Type B pancreatic cell (in vitro differentiated cells): ENCODE measurements around the gene TAC3. TPM values are rescaled to one million over a fixed set of nuclear protein-coding genes. Genes with fewer than 3 reads are reported as not detected.
"Not testable (repeated sequence)": the region's sequence is repeated elsewhere in the genome, so short reads cannot be mapped to it uniquely, and the experiment has no call there.

Experiments used
- DNase-seq: peaks from one replicate; pipeline ENCODE4 v3.0.0; 2021; ENCODE audit warnings: mixed read lengths; ENCODE audit not compliant: unreplicated experiment; ENCODE audit errors: extremely low spot score
- H3K27ac Mint-ChIP-seq: 2 replicates; pipeline ENCODE4 v1.8.0; 2021; ENCODE audit warnings: mild to moderate bottlenecking, mixed read lengths
- H3K27me3 Mint-ChIP-seq: 2 replicates; pipeline ENCODE4 v1.8.0; 2021; ENCODE audit warnings: mixed read lengths
- H3K36me3 Mint-ChIP-seq: 2 replicates; pipeline ENCODE4 v1.8.0; 2021; ENCODE audit warnings: mixed read lengths
- H3K4me1 Mint-ChIP-seq: one replicate; pipeline ENCODE4 v1.8.0; 2021; ENCODE audit warnings: mixed read lengths; ENCODE audit not compliant: unreplicated experiment
- H3K4me3 Mint-ChIP-seq: 2 replicates; pipeline ENCODE4 v1.8.0; 2021; ENCODE audit warnings: mild to moderate bottlenecking, mixed read lengths
- H3K9me3 Mint-ChIP-seq: 2 replicates; pipeline ENCODE4 v1.8.0; 2021; ENCODE audit warnings: mixed read lengths
- long read RNA-seq: library from polyadenylated mRNA; unstranded; transcript quantifications from one replicate; pipeline ENCODE4 v2.0.0, GENCODE V29; 2020
- total RNA-seq: library from RNA; stranded (reverse); gene quantifications from 2 replicates; pipeline ENCODE4 v1.2.1, GENCODE V29; 2021; ENCODE audit warnings: low replicate concordance
- TF ChIP-seq, protein P1 (sequence below): fragments of 200-600 bp; sonication (generic); conservative IDR thresholded peaks from 2 replicates; pipeline ENCODE4 v1.5.0; 2021; ENCODE audit warnings: antibody characterized with exemption, mild to moderate bottlenecking

The TAC3 gene
- 2.9 and 3.1 TPM in 2 replicates for total RNA-seq
- long read RNA-seq, partial matches to known transcripts = 0 of 3 reads
- long read RNA-seq, other reads (novel, unspliced or antisense) = 0 of 3 reads

- Mint-ChIP-seq H3K27ac (no peak within 1 kb of the TSS), H3K4me1 (peaks cover 7% of the 10 kb centered on the region)
Observed at GRCh38 chr12:57016348-57016747, at the start of gene TAC3. Gene TAC3 (minus strand): TSS chr12:57016529. CDS start chr12:57015797, 732 bp downstream.

DNA sequence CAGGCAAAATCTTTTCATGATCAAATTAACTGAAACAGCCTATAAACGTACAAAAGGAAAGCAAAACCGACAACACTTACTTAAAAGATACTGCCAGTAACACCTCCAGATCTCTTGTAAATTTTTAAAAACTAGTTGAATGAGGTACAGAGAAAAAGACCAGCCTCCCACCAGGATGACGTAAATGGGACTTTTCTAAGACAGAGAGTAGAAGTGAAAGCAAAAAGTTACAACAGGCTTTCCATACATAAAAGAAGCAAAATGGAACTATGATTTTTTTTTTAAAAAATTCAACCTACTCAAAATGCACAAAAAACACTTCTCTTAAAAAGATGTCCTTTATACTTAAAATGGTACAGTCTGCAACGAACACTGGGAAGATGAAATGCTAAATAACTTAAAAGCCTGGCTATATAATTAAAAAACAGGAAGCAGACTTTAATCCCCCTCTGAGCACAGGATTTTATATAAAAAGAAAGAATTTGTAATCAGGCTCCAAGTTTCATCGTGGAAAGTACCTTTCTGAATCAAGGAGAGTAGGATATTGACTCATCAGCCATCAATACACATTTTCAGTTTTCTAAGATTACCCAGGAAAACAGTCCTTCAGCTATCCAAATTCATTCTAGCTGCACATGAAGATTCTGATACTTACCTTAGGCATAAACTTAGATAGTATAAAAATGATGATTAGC, 47.8 kb upstream of the TAC3 start:
- H3K9me3 Mint-ChIP-seq = no peaks in the 10 kb centered on the region
- no peak overlapping the region for H3K4me3 Mint-ChIP-seq
- no peak overlapping the region for H3K27ac Mint-ChIP-seq
- peaks cover 14% of the 10 kb centered on the region for H3K36me3 Mint-ChIP-seq
- no peaks in the 10 kb centered on the region for H3K27me3 Mint-ChIP-seq
- no peaks in the 10 kb centered on the region for H3K4me1 Mint-ChIP-seq
- DNase-seq = no peak
- TF ChIP-seq, protein P1, sequence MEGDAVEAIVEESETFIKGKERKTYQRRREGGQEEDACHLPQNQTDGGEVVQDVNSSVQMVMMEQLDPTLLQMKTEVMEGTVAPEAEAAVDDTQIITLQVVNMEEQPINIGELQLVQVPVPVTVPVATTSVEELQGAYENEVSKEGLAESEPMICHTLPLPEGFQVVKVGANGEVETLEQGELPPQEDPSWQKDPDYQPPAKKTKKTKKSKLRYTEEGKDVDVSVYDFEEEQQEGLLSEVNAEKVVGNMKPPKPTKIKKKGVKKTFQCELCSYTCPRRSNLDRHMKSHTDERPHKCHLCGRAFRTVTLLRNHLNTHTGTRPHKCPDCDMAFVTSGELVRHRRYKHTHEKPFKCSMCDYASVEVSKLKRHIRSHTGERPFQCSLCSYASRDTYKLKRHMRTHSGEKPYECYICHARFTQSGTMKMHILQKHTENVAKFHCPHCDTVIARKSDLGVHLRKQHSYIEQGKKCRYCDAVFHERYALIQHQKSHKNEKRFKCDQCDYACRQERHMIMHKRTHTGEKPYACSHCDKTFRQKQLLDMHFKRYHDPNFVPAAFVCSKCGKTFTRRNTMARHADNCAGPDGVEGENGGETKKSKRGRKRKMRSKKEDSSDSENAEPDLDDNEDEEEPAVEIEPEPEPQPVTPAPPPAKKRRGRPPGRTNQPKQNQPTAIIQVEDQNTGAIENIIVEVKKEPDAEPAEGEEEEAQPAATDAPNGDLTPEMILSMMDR = no peak

More at GRCh38 chr12:57016348-57016747, at the start of gene TAC3:
- no peak for DNase-seq
- TF ChIP-seq, protein P1 = no peak
- H3K27me3 Mint-ChIP-seq = peaks cover 34% of the 10 kb centered on the region
- H3K9me3 Mint-ChIP-seq = no peaks in the 10 kb centered on the region
- no peak within 1 kb of the TSS for H3K4me3 Mint-ChIP-seq
- H3K36me3 Mint-ChIP-seq = no peaks in the 10 kb centered on the region

GRCh38 chr12:57058454-57058853, 42.1 kb upstream of the TAC3 start:
- H3K9me3 Mint-ChIP-seq = no peaks in the 10 kb centered on the region
- H3K4me3 Mint-ChIP-seq = no peak overlapping the region
- no peak for DNase-seq
- no peaks in the 10 kb centered on the region for H3K27me3 Mint-ChIP-seq
- H3K4me1 Mint-ChIP-seq = no peaks in the 10 kb centered on the region
- H3K27ac Mint-ChIP-seq = no peak overlapping the region
- TF ChIP-seq, protein P1 = no peak
- H3K36me3 Mint-ChIP-seq = peaks cover 23% of the 10 kb centered on the region

DNA sequence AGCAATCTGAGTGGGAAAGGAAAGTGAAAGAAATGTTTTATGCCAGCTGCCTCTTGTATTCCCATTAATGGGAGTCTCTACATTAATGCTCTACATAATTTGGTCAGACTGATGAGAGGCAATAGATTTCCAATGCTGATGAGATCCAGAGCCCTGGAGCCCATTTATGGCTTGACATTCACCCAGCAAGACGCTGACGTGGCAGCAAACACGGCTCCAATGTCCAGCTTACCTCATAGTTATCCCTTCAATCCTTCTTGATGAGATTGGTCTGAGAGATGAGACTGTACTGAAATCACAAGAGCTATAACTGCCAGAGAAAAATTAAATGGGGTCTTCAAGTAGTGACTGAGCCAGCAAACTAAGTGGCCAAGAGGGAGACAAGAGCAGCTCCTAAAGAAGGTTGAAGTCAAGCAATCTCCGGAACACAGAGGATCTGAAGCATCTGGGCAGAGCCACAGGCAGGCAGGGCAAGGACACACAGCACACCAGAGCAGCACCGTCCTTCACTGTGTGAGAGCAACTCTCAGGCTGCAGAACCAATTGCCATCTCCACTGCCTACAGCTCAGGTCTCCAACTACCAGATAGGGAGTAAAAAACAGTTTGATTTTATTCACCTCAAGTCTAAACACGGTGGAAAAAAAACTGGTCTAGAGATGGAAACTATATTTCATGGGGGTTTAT, 40.9 kb upstream of the TAC3 start:
- H3K9me3 Mint-ChIP-seq = no peaks in the 10 kb centered on the region
- H3K4me3 Mint-ChIP-seq = no peak overlapping the region
- no peaks in the 10 kb centered on the region for H3K27me3 Mint-ChIP-seq
- no peak for DNase-seq
- no peak overlapping the region for H3K27ac Mint-ChIP-seq
- H3K36me3 Mint-ChIP-seq = peaks cover 23% of the 10 kb centered on the region
- H3K4me1 Mint-ChIP-seq = no peaks in the 10 kb centered on the region
- TF ChIP-seq, protein P1 = no peak

GRCh38 chr12:57055824-57056223, 39.5 kb upstream of the TAC3 start:
- Mint-ChIP-seq H3K27ac (no peak overlapping the region), H3K27me3 (peaks cover 4% of the 10 kb centered on the region), H3K36me3 (peaks cover 21% of the 10 kb centered on the region), H3K9me3 (no peaks in the 10 kb centered on the region), H3K4me1 (no peaks in the 10 kb centered on the region), H3K4me3 (no peak overlapping the region)
- TF ChIP-seq, protein P1 = no peak
- DNase-seq = no peak

DNA sequence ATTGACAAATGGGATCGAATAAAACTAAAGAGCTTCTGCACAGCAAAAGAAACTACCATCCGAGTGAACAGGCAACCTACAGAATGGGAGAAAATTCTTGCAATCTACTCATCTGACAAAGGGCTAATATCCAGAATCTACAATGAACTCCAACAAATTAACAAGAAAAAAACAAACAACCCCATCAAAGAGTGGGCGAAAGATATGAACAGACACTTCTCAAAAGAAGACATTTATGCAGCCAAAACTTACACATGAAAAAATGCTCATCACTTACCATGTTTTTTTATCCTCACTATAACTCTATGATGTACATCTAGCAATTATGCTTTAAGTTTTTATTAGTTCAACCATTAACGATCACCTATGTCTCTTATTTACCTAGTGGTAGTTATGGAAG, 37.6 kb upstream of the TAC3 start:
- not testable (repeated sequence) for H3K4me3 Mint-ChIP-seq, H3K9me3 Mint-ChIP-seq, H3K4me1 Mint-ChIP-seq, H3K27ac Mint-ChIP-seq, DNase-seq
- Mint-ChIP-seq H3K27me3 (peaks cover 16% of the 10 kb centered on the region), H3K36me3 (peaks cover 13% of the 10 kb centered on the region)

GRCh38 chr12:57053146-57053545, 36.8 kb upstream of the TAC3 start:
- not testable (repeated sequence) for H3K9me3 Mint-ChIP-seq, H3K36me3 Mint-ChIP-seq, H3K27ac Mint-ChIP-seq, H3K4me3 Mint-ChIP-seq, H3K4me1 Mint-ChIP-seq, DNase-seq
- H3K27me3 Mint-ChIP-seq = peaks cover 21% of the 10 kb centered on the region
